CD14-positive monocyte (primary cell): ENCODE measurements around the gene NKX6-2. TPM values are rescaled to one million over a fixed set of nuclear protein-coding genes. Genes with fewer than 3 reads are reported as not detected.

Experiments used
- DNase-seq, 3 donors: peaks; one replicate each; pipeline ENCODE4 v3.0.0-alpha.2; 2011 to 2022
- H2AFZ ChIP-seq: 2 replicates; pipeline ENCODE4 v1.6.0; 2012; ENCODE audit warnings: mild to moderate bottlenecking, low read depth, low read length, inconsistent platforms; ENCODE audit not compliant: insufficient read depth, poor library complexity, severe bottlenecking
- H3K27ac ChIP-seq, 2 donors: 1 replicate in 1 of 2; 2 replicates in 1 of 2; pipeline ENCODE4 v1.5.1; 2012 to 2013; ENCODE audit warnings: low read length in 2 of 2, control low read depth in 1 of 2, inconsistent platforms in 1 of 2, low read depth in 1 of 2, mild to moderate bottlenecking in 1 of 2
- H3K27me3 ChIP-seq, 2 donors: one replicate each; pipeline versions ENCODE4 v1.6.0 to v1.6.1; 2011 to 2013; ENCODE audit warnings: low read length in 2 of 2; ENCODE audit not compliant: control insufficient read depth in 2 of 2, insufficient read depth in 2 of 2
- H3K36me3 ChIP-seq, 2 donors: replicated peaks in 1 of 2; 1 replicate in 1 of 2; 2 replicates in 1 of 2; pipeline versions ENCODE4 v1.5.1 to v1.6.1; 2012 to 2013; ENCODE audit warnings: low read length in 2 of 2, control low read depth in 1 of 2, inconsistent platforms in 1 of 2, mild to moderate bottlenecking in 1 of 2; ENCODE audit not compliant: insufficient read depth in 2 of 2, control insufficient read depth in 1 of 2
- H3K4me1 ChIP-seq, 2 donors: 1 replicate in 1 of 2; 2 replicates in 1 of 2; pipeline versions ENCODE4 v1.5.1 to v1.6.1; 2012 to 2013; ENCODE audit warnings: low read length in 2 of 2, control low read depth in 1 of 2, inconsistent platforms in 1 of 2, mild to moderate bottlenecking in 1 of 2, moderate library complexity in 1 of 2; ENCODE audit not compliant: insufficient read depth in 2 of 2, control insufficient read depth in 1 of 2
- H3K4me2 ChIP-seq: replicated peaks from 2 replicates; pipeline ENCODE3; 2012; ENCODE audit warnings: low read length, moderate library complexity, mild to moderate bottlenecking; ENCODE audit not compliant: poor library complexity, severe bottlenecking; ENCODE audit errors: extremely low read depth
- H3K4me3 ChIP-seq, 3 experiments: fragments of 200-600 bp in 1 of 3; sonication (generic) in 1 of 3; replicated peaks in 1 of 3; 1 replicate in 2 of 3; 2 replicates in 1 of 3; pipeline ENCODE4 v1.5.1; 2011 to 2013; ENCODE audit warnings: low read length in 3 of 3, mild to moderate bottlenecking in 3 of 3, control low read depth in 2 of 3, low read depth in 2 of 3, inconsistent platforms in 1 of 3, moderate library complexity in 1 of 3
- H3K79me2 ChIP-seq: 2 replicates; pipeline ENCODE4 v1.6.0; 2012; ENCODE audit warnings: mild to moderate bottlenecking, control low read depth, inconsistent platforms, low read length, moderate library complexity; ENCODE audit not compliant: insufficient read depth
- H3K9ac ChIP-seq: 2 replicates; pipeline ENCODE4 v1.6.0; 2017; ENCODE audit warnings: low read length, mild to moderate bottlenecking; ENCODE audit not compliant: insufficient read depth, poor library complexity, severe bottlenecking
- H3K9me3 ChIP-seq, 2 donors: replicated peaks in 1 of 2; 1 replicate in 1 of 2; 2 replicates in 1 of 2; pipeline versions ENCODE4 v1.5.1 to v1.6.1; 2012 to 2013; ENCODE audit warnings: low read length in 2 of 2, control low read depth in 1 of 2; ENCODE audit not compliant: control insufficient read depth in 1 of 2, insufficient read depth in 1 of 2
- H4K20me1 ChIP-seq: 2 replicates; pipeline ENCODE4 v1.6.0; 2012; ENCODE audit warnings: mild to moderate bottlenecking, low read length, control low read depth, moderate library complexity; ENCODE audit not compliant: insufficient read depth
- H3K27ac Mint-ChIP-seq, 7 donors: one replicate each; pipeline ENCODE4 v1.8.0; 2020; ENCODE audit warnings: mild to moderate bottlenecking in 7 of 7, mixed read lengths in 7 of 7, moderate library complexity in 6 of 7, inconsistent platforms in 2 of 7
- H3K27me3 Mint-ChIP-seq, 3 donors: one replicate each; pipeline ENCODE4 v1.8.0; 2021 to 2022; ENCODE audit warnings: low read depth in 3 of 3, mild to moderate bottlenecking in 3 of 3, mixed read lengths in 3 of 3, moderate library complexity in 3 of 3, inconsistent platforms in 1 of 3
- H3K36me3 Mint-ChIP-seq, 2 donors: one replicate each; pipeline ENCODE4 v1.8.0; 2020; ENCODE audit warnings: mixed read lengths in 2 of 2, inconsistent platforms in 1 of 2, mild to moderate bottlenecking in 1 of 2
- H3K4me1 Mint-ChIP-seq: one replicate; pipeline ENCODE4 v1.8.0; 2020; ENCODE audit warnings: mild to moderate bottlenecking, mixed read lengths
- H3K4me3 Mint-ChIP-seq, 2 donors: one replicate each; pipeline ENCODE4 v1.8.0; 2020; ENCODE audit warnings: mild to moderate bottlenecking in 2 of 2, mixed read lengths in 2 of 2, moderate library complexity in 1 of 2
- H3K9me3 Mint-ChIP-seq, 7 donors: one replicate each; pipeline ENCODE4 v1.8.0; 2020 to 2022; ENCODE audit warnings: mixed read lengths in 7 of 7, mild to moderate bottlenecking in 6 of 7, moderate library complexity in 6 of 7, inconsistent platforms in 2 of 7
- CTCF ChIP-seq: fragments of 200-600 bp; IDR thresholded peaks from one replicate; pipeline ENCODE4 v1.8.0; 2022; ENCODE audit warnings: antibody characterized with exemption, mild to moderate bottlenecking
- WGBS: methylation state at CpG from one replicate; pipeline ENCODE4 v1.1.5; 2013; ENCODE audit warnings: missing lambda C conversion rate; ENCODE audit not compliant: insufficient coverage; 5-methylcytosine and 5-hydroxymethylcytosine counted together
- intact Hi-C, 2 donors: fragments of 100-400 bp; cut with micrococcal nuclease; formaldehyde crosslinking; loops; one replicate each; pipeline versions ENCODE4 v1.15.0 to v1.15.1; 2023
- polyA plus RNA-seq, 3 donors: library from polyadenylated mRNA; depleted of rRNA in 1 of 3; unstranded in 2 of 3; stranded (reverse) in 1 of 3; fragments of 300-500 nt in 2 of 3; fragments of >200 nt in 1 of 3; fragmentation: Illumina TruSeq in 2 of 3; gene quantifications; 1 replicate in 2 of 3; 2 replicates in 1 of 3; pipeline ENCODE4 v1.2.3, GENCODE V29; 2012 to 2021

NKX6-2 gene
- polyA plus RNA-seq, 3 donors = not detected

DNA sequence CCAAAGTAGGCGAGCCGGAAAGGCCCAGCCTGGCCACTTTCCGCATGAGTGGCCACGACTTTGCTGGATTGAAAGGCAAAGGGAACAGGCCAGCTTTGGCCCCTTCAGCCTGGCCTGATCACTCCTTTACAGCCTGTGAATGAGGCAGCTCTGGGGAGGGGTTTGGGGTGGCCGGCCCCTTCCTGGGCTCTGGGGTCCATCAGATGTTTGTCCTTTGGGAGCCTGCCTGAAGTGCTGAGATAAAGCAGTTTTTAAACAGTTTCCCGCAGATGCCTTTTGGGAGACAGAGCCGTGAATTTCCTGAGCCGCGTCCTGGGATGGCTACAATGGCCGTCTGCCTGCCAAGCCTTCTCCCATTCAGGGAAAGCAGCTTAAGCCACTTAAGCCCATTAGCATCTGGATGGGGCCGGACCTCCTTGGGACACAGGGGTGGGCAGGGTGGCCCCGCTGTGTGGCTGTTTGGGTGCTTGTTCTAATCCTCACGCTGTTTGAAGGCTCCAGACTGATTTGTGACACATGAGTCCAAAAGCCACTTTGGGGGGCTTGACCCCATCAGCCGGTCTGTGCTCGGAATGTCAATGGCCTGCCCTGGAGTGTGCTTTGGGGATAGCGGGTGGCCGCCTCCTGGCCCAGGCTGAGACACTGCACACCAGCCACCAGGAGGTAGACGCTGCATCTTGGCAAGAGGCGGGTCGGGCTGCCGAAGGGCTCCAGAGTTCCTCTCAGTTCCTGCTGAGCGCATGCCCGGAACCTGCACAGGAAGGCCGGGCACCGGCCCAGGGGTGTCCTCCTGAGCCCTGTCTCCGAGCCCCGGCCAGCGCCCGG is 38.9 kb downstream of the NKX6-2 start:
- H3K79me2 ChIP-seq = no peaks in the 10 kb centered on the region
- intact Hi-C loops = no loop called here
- H2AFZ ChIP-seq = no peak overlapping the region
- no peak for DNase-seq
- H3K27ac ChIP-seq = no peak overlapping the region
- Mint-ChIP-seq H3K4me1 (no peaks in the 10 kb centered on the region), H3K9me3 (peaks cover 0 to 9% (median 0%) of the 10 kb centered on the region in 7 donors), H3K36me3 (peaks cover 33 to 66% of the 10 kb centered on the region in 2 donors), H3K4me3 (no peak overlapping the region), H3K27ac (no peak overlapping the region), H3K27me3 (peaks cover 0 to 2% (median 0%) of the 10 kb centered on the region in 3 donors)
- H3K4me2 ChIP-seq = no peak overlapping the region
- peaks cover 7% of the 10 kb centered on the region for H4K20me1 ChIP-seq
- H3K36me3 ChIP-seq = peaks cover 25 to 29% of the 10 kb centered on the region in 2 donors
- H3K27me3 ChIP-seq = no peaks in the 10 kb centered on the region
- no peak overlapping the region for H3K4me3 ChIP-seq
- H3K9me3 ChIP-seq = no peaks in the 10 kb centered on the region
- H3K9ac ChIP-seq = no peak overlapping the region
- WGBS = 98% methylated on average over 20 of the region's 29 CpGs
- TF ChIP-seq CTCF = no peak
- H3K4me1 ChIP-seq = no peaks in the 10 kb centered on the region

DNA sequence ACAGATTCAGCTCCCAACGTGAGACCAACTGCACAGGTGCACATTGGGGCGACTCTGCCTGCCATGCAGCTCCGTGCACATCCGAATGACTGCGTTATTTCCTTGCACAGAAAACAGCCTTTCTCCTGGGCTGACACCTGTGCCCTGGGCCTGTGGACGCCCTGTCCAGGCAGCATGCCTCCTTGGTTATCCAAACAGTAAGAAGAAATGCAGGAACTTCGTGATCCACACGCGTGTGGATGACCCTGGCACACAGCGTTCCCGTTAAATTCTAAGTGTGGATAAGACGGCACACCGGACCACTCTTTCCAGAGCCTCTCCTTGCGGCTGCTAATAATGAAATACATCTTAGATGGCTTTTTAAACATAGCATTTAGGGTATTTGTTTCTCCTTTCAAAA is 39.6 kb downstream of the NKX6-2 start:
- Mint-ChIP-seq H3K9me3 (peaks cover 0 to 7% (median 0%) of the 10 kb centered on the region in 7 donors), H3K27me3 (peaks cover 0 to 2% (median 0%) of the 10 kb centered on the region in 3 donors), H3K36me3 (peaks cover 37 to 66% of the 10 kb centered on the region in 2 donors), H3K4me1 (no peaks in the 10 kb centered on the region), H3K4me3 (no peak overlapping the region), H3K27ac (no peak overlapping the region)
- Histone ChIP-seq H3K9ac (no peak overlapping the region), H3K27ac (no peak overlapping the region), H4K20me1 (peaks cover 7% of the 10 kb centered on the region), H3K4me1 (no peaks in the 10 kb centered on the region), H3K4me3 (no peak overlapping the region), H3K79me2 (no peaks in the 10 kb centered on the region), H3K9me3 (no peaks in the 10 kb centered on the region), H3K4me2 (no peak overlapping the region), H3K27me3 (no peaks in the 10 kb centered on the region), H2AFZ (no peak overlapping the region), H3K36me3 (peaks cover 29 to 34% of the 10 kb centered on the region in 2 donors)
- WGBS = 97% methylated on average over 13 of the region's 14 CpGs
- no peak for DNase-seq
- intact Hi-C loops = no loop called here
- TF ChIP-seq CTCF = no peak
